GM11168 (cell line): Measurements from ENCODE around the gene FN3KRP.

Experiments
- in situ Hi-C: fragments of 300-500 bp; cut with MboI; formaldehyde crosslinking; loops from one replicate; pipeline ENCODE4 v1.12.0; 2022; ENCODE audit warnings: low sequenced_read_pairs; ENCODE audit not compliant: unreplicated experiment

Gene FN3KRP

DNA sequence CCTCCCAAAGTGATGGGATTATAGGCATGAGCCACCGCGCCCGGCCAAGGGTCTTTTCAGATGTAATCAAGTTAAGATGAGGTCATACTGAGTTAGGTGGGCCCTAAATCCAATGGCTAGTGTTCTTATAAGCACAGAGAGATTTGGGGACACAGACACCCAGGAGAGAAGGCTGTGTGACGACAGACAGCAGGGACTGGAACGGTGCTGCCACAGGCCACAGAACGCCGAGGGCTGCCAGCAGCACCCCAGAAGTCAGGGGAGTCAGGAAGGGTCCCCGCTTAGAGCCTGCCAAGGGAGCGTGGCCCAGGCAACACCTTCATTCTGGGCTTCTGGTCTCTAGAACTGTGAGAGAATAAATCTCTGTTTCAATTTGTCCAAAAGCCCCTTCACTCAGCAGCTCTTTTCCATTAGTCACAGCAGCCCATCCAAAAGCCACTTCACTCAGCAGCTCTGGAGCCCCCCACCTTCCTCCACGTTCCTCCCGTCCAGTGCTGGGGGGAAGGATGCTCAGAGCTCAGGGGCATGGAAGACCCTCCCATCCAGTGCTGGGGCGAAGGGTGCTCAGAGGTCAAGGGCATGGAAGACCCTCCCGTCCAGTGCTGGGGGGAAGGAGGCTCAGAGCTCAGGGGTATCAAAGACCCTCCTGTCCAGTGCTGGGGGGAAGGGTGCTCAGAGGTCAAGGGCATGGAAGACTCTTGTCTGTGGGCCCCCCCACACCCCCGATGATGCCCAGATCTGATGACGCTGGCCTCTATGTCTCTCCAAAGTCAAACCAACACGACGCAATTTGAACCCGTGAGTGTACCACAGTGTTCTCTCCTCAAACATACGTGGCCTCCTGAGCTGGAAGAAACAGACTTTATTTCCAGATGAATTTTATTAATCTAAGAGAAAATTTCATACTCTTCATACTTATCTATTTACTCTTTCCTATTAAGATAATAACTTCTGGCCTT lies 29.9 kb upstream of the FN3KRP start:
- in situ Hi-C loops: no loop called here

DNA sequence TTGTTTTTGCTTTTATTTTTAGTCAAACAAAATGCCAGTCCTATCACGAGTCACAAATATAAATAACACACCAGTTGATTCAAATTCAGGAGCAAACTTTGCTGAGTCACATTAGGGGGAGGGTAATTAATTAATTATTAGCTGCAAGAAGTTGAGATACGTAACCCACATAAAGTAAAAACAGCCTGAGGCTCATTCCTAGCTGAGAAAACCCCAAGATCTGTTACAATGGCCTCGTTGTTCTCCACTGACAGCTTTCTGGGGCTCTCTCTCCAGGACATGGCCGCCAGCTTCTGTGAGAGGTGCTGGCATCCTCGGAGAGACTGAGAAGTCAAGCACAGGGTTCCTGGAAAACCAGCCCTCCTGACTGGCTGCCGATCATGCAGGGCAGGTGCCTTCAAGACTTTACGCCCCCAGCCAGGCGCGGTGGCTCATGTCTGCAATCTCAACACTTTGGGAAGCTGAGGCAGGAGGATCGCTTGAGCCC lies 29.1 kb upstream of the FN3KRP start:
- in situ Hi-C loops: no loop called here

DNA sequence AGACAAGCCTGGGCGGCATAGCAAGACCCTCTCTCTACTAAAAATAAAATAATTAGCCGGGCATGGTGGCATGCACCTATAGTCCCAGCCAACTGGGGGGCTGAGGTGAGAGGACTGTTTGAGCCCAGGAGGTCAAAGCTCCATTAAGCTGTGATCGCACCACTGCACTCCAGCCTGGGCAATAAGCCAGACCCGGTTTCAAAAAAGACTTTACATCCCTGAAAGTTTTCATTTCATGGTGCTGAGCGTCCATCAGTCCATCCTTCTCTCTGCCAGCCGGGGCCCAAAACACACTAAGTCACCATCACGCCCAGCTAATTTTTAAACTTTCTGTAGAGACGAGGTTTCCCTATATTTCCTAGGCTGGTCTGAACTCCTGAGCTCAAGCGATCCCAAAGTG lies 28.6 kb upstream of the FN3KRP start:
- in situ Hi-C loops: no loop called here

GRCh38 chr17:82689077-82689476 lies 27.4 kb upstream of the FN3KRP start:
- in situ Hi-C loops: no loop called here

DNA sequence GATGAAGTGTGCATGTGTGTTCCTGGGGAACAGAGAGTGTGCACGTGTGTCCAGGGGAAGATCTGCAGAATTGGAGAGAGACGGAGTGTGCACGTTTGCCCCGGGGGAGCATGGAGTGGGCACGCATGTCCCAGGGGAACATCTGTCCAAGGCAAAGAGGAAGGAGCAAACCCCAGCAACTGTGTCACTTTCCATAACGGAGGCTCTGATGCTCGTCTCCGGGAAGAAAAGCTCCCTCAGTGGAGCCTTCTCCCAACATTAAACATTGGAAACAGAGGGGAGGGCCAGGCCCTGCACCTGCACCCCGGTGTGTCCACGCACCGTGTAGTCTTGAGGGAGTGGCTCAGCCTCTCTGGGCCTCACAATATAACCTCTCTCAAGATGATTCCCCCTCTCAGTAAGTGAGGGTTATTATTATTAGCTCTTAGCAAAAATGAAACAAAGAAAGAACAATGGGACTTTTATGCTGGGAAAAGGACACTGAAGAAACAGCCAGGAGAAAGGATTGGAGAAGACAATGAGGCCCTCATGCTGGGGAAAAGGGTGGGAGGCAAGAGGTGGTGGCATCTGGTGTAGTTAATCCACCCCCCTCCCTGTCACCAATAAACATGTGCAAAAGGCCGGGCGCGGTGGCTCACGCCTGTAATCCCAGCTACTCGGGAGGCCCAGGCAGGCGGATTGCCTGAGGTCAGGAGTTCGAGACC lies 25.6 kb upstream of the FN3KRP start:
- in situ Hi-C loops: no loop called here

GRCh38 chr17:82691714-82692113 lies 24.8 kb upstream of the FN3KRP start:
- in situ Hi-C loops: no loop called here

DNA sequence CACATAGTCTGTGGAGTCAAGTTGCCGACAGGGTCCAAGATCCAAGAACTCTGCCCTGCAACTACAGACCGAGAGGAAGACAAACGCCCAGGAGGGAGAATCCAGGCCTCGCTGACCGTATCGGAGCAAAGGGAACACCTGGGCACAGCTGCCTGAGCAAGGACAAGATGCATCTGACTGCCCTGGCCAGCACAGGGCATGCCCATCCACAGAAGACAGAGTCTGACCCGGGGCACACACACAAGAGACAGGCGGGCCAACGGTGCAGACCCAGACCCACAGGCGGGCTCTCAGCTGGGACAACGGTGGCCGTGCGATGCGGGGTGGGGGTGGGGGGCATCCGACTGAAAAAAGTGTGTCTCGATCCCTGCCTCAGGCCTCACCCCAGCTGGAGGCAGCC lies 24.2 kb upstream of the FN3KRP start:
- in situ Hi-C loops: no loop called here

DNA sequence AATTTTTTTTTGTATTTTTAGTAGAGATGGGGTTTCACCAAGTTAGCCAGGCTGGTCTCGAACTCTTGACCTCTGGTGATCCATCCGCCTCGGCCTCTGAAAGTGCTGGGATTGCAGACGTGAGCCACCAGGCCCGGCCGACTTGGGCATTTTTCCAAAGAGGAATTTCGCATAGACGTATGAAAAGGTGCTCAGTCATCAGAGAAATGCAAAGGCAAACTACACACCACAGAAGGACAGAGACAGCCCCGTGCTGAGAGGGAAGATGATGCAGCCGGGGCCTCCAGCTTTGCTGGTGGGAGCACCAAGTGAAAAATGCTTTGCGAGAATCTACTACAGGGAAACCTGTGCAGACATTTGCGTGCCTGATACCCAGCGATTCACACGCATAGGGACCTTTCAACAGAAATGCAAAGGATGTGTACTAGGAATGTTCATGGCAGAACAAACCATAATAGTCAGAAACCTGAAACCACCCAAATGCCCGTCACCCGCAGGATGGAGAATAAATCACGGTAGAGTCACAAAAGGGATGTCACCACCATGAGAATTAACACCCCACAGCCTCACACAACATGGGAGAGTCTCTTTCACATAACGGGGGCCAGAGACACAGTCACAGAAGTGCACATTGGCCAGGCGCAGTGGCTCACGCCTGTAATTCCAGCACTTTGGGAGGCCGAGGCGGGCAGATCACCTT lies 23.2 kb upstream of the FN3KRP start:
- in situ Hi-C loops: no loop called here

DNA sequence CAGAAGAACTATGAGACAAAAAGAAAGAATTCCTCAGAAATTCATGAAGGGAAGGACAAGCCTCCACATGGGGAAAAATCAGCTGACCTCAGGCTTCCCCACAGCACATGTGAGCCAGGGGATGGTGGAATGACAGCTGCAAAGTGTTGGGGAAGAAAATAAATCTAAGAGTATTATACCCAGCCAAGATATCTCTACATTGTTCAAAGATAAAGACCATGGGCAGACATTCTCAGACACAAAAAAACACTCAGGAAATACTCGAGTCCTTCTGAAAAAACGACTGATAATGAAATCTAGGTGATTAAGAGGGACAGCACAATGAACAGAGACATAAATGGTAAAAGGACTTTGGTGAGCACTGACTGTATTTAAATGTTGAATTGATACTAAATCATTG lies 21.9 kb upstream of the FN3KRP start:
- in situ Hi-C loops: no loop called here

DNA sequence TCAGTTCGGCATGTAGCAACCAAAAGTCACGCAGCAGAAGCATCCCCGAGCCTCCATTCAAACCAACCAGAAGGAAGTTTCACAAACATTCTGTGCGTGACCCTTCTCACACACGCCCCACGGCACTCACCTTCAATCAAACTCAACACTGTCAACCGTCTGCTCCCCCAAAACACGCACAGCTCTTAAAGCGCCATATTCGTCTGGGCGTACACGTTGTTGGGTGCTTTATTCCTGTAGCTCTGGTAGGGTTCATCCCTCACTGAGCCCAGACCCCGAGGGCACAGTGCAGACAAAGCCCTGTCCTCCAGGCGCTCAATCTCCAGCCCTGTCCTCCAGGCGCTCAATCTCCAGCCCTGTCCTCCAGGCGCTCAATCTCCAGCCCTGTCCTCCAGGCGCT lies 20.2 kb upstream of the FN3KRP start:
- in situ Hi-C loops: no loop called here

DNA sequence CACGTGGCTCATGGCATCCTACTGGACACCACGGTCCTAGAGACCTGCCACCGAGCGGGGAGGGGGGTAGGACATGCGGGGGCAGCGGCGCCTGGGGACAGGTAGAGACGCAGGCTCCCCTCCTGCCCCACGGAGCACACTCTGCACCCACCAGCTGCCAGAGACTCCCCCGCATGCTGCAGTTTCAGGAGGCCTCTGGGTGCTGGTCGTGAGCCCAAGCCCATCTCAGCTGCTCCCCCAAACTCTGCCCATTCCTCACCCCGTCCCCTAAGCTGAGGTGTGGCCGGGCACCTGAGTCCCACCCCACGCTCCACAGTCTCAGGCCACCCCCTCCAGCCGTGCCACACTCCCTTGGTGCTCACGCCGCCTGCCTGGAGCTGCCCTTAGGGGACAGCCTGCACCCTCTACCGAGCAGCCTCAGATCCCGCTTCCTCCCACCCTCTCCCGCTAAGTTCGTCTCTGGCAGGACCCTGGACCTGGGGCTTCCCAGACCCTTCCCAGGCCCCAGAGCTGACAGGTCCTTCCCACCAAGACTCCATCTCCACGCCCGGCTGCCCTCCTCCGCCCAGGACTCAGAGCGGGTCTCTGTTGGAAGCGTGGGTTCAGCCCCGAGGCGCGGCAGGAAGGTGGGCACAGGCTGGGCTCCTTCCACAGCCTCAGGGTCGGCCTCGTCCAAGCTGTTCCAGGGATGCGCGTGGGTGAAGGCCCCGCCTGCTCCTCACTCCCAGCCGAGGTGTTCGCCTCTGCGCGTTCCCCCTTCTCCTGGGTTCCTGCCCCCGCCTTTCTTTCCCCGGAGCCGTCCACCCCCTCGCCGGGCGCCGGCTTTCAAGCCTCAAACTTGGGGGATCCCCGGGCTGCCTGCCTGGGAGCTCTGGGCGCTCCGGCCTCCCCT lies 19.3 kb upstream of the FN3KRP start:
- in situ Hi-C loops: no loop called here

- in situ Hi-C loops: no loop called here
Observed at GRCh38 chr17:82697808-82698064, 18.8 kb upstream of the FN3KRP start.

GRCh38 chr17:82698065-82698973 lies 18.2 kb upstream of the FN3KRP start, which contains the start of gene RAB40B:
Gene RAB40B, minus strand, starts transcription at chr17:82698698. Its CDS starts 102 bp downstream, at chr17:82698596.
- in situ Hi-C loops: no loop called here

- in situ Hi-C loops: no loop called here
Observed at GRCh38 chr17:82698974-82699442, 17.5 kb upstream of the FN3KRP start.

DNA sequence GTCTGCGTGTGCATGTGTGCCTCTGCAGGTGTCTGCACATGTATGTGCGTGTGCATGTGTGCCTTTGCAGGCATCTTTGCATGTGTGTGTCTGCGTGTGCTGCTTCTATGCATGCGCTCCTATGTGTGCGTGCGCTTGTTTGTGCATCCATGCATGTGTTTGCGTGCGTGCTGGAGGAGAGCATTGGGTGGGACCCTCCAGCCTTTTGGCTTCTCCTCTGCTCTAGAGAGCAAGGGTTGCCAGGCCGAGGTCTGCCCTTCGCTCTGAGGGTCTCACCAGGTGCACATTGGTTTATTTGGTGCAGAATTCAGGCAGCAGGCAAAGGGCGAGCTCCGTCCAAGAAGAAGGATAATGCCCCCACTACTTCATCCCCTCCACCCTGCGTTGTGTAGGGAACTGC lies 17.0 kb upstream of the FN3KRP start:
- in situ Hi-C loops: no loop called here

DNA sequence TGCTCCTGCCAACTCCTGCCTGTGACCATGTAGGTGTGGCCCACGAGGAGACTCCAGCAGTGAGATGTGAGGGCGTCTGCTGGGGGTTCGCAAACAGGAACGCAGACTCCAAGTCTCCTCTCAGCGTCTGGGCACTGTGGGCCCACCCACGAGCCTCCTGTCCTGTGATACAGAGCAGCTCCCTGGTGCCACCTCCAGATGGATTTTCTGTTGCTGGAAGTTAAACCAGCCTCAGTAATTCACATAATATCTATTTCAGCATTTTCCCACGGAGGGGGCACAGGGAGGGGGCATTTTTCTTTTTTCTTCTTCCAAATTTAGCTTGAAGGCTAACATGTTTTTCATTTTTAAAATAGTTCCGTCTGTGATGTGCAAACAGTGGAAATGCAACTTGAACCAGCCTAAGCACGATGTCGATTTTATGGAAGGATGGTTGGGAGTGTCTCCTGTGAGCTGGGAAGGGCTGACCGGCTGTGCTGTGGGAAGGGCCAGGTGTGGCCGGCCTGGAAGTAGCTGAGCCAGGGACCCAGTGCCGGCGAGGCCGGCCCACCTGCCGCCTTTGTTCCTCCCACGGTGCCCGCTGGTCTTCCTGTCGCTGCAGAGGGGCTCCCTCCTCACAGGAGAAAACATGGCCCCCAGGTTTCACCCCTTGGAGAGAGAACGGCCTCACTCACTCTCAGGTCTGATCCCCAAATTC lies 14.1 kb upstream of the FN3KRP start:
- in situ Hi-C loops: no loop called here

DNA sequence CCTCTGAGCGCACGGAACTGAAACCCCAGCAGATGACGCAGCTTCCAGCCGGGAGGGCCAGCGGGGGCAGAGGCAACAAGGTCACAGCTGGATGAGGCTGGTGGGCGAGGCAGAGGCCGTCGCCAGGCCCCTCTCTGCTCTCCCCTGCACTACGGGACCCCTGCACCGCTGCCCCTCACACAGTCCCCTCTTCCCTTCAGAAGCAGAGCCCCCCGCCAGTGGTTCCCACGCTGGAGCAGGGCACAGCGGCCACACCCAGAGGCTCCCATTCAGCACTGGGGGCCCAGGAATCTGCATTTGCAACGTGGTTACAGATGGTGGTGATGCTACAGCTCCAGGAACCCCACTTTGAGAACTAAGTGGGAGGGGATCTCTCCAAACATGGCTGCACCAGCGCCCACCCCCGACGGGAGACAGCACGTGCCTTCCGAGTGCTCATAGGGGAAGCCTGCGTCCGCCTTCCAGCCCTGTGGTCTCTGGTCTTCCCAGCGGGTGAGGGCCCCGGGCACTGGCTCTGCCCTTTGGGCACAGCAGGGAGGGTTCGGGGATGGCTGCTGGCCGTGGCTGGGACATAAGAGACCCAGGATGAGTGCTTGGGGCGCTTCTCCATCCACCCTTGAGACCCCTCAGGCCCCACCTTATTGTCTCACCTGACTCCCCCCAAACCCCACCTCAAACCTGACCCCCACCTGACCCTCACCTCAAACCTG lies 13.3 kb upstream of the FN3KRP start:
- in situ Hi-C loops: no loop called here
